IPS-15b (cell line): ENCODE measurements around the gene PSEN1.

Source experiments
- H3K27me3 ChIP-seq: one replicate; pipeline ENCODE4 v1.6.1; 2013; ENCODE audit warnings: low read length; ENCODE audit not compliant: control insufficient read depth, insufficient read depth
- H3K36me3 ChIP-seq: one replicate; pipeline ENCODE4 v1.6.1; 2013; ENCODE audit warnings: low read length; ENCODE audit not compliant: control insufficient read depth, insufficient read depth
- H3K4me1 ChIP-seq: one replicate; pipeline ENCODE4 v1.6.1; 2013; ENCODE audit warnings: mild to moderate bottlenecking, low read length; ENCODE audit not compliant: control insufficient read depth, insufficient read depth
- H3K4me3 ChIP-seq: one replicate; pipeline ENCODE4 v1.5.1; 2013; ENCODE audit warnings: low read depth, low read length
- H3K9ac ChIP-seq: one replicate; pipeline ENCODE4 v1.6.1; 2013; ENCODE audit warnings: low read depth, mild to moderate bottlenecking, low read length
- H3K9me3 ChIP-seq: one replicate; pipeline ENCODE4 v1.6.1; 2013; ENCODE audit warnings: mild to moderate bottlenecking, low read length; ENCODE audit not compliant: control insufficient read depth, insufficient read depth

Gene PSEN1

GRCh38 chr14:73133795-73134194 is 2.5 kb upstream of the PSEN1 start:
- no peak overlapping the region for H3K4me3 ChIP-seq
- no peak overlapping the region for H3K9ac ChIP-seq
- no peaks in the 10 kb centered on the region for H3K27me3 ChIP-seq
- no peaks in the 10 kb centered on the region for H3K9me3 ChIP-seq
- no peaks in the 10 kb centered on the region for H3K4me1 ChIP-seq
- H3K36me3 ChIP-seq, result no peaks in the 10 kb centered on the region

GRCh38 chr14:73136085-73136386 is 271 bp upstream of the PSEN1 start:
- H3K9ac ChIP-seq, result no peak overlapping the region
- H3K4me1 ChIP-seq, result no peaks in the 10 kb centered on the region
- H3K36me3 ChIP-seq, result no peaks in the 10 kb centered on the region
- H3K9me3 ChIP-seq, result no peaks in the 10 kb centered on the region
- peak overlapping the region; percentile 80 for H3K4me3 ChIP-seq
- H3K27me3 ChIP-seq, result no peaks in the 10 kb centered on the region

- H3K4me1 ChIP-seq, result peaks cover 3% of the 10 kb centered on the region
- no peaks in the 10 kb centered on the region for H3K27me3 ChIP-seq
- H3K36me3 ChIP-seq, result no peaks in the 10 kb centered on the region
- H3K9ac ChIP-seq, result no peak overlapping the region
- H3K4me3 ChIP-seq, result no peak overlapping the region
- H3K9me3 ChIP-seq, result no peaks in the 10 kb centered on the region
Measured at GRCh38 chr14:73140811-73141323, 4.6 kb downstream of the PSEN1 start.

GRCh38 chr14:73142216-73142615 is 5.9 kb downstream of the PSEN1 start:
- Histone ChIP-seq H3K36me3 (no peaks in the 10 kb centered on the region), H3K4me3 (no peak overlapping the region), H3K4me1 (peaks cover 3% of the 10 kb centered on the region), H3K9me3 (no peaks in the 10 kb centered on the region), H3K9ac (no peak overlapping the region), H3K27me3 (no peaks in the 10 kb centered on the region)

- H3K27me3 ChIP-seq, result no peaks in the 10 kb centered on the region
- no peaks in the 10 kb centered on the region for H3K9me3 ChIP-seq
- no peak overlapping the region for H3K9ac ChIP-seq
- H3K36me3 ChIP-seq, result peaks cover 2% of the 10 kb centered on the region
- no peak overlapping the region for H3K4me3 ChIP-seq
- peaks cover 3% of the 10 kb centered on the region for H3K4me1 ChIP-seq
Measured at GRCh38 chr14:73143003-73143402, 6.7 kb downstream of the PSEN1 start.

- Histone ChIP-seq H3K4me3 (no peak overlapping the region), H3K9me3 (no peaks in the 10 kb centered on the region), H3K36me3 (peaks cover 2% of the 10 kb centered on the region), H3K27me3 (no peaks in the 10 kb centered on the region), H3K9ac (no peak overlapping the region), H3K4me1 (peaks cover 3% of the 10 kb centered on the region)
Measured at GRCh38 chr14:73143617-73144016, 7.3 kb downstream of the PSEN1 start.

GRCh38 chr14:73145371-73145770 is 9.1 kb downstream of the PSEN1 start:
- peaks cover 3% of the 10 kb centered on the region for H3K4me1 ChIP-seq
- H3K36me3 ChIP-seq, result peaks cover 2% of the 10 kb centered on the region
- H3K27me3 ChIP-seq, result no peaks in the 10 kb centered on the region
- no peak overlapping the region for H3K9ac ChIP-seq
- no peaks in the 10 kb centered on the region for H3K9me3 ChIP-seq
- H3K4me3 ChIP-seq, result no peak overlapping the region

- Histone ChIP-seq H3K27me3 (no peaks in the 10 kb centered on the region), H3K4me3 (no peak overlapping the region), H3K4me1 (peaks cover 3% of the 10 kb centered on the region), H3K9me3 (no peaks in the 10 kb centered on the region), H3K9ac (no peak overlapping the region), H3K36me3 (peaks cover 2% of the 10 kb centered on the region)
Measured at GRCh38 chr14:73146111-73146510, 9.8 kb downstream of the PSEN1 start.

- Histone ChIP-seq H3K36me3 (peaks cover 2% of the 10 kb centered on the region), H3K27me3 (no peaks in the 10 kb centered on the region), H3K9me3 (no peaks in the 10 kb centered on the region), H3K9ac (no peak overlapping the region), H3K4me1 (no peaks in the 10 kb centered on the region), H3K4me3 (no peak overlapping the region)
Measured at GRCh38 chr14:73149753-73150152, 13.4 kb downstream of the PSEN1 start.

- Histone ChIP-seq H3K9me3 (no peaks in the 10 kb centered on the region), H3K4me1 (no peaks in the 10 kb centered on the region), H3K4me3 (no peak overlapping the region), H3K9ac (no peak overlapping the region), H3K27me3 (no peaks in the 10 kb centered on the region), H3K36me3 (peaks cover 7% of the 10 kb centered on the region)
Measured at GRCh38 chr14:73153272-73153671, 17.0 kb downstream of the PSEN1 start.

GRCh38 chr14:73162251-73162650 is 25.9 kb downstream of the PSEN1 start:
- no peak overlapping the region for H3K4me3 ChIP-seq
- no peak overlapping the region for H3K9ac ChIP-seq
- H3K9me3 ChIP-seq, result no peaks in the 10 kb centered on the region
- H3K36me3 ChIP-seq, result peaks cover 7% of the 10 kb centered on the region
- no peaks in the 10 kb centered on the region for H3K4me1 ChIP-seq
- no peaks in the 10 kb centered on the region for H3K27me3 ChIP-seq

- Histone ChIP-seq H3K4me3 (no peak overlapping the region), H3K9ac (no peak overlapping the region), H3K36me3 (peaks cover 12% of the 10 kb centered on the region), H3K9me3 (no peaks in the 10 kb centered on the region), H3K27me3 (no peaks in the 10 kb centered on the region), H3K4me1 (peaks cover 12% of the 10 kb centered on the region)
Measured at GRCh38 chr14:73166399-73166798, 30.1 kb downstream of the PSEN1 start.

GRCh38 chr14:73167727-73168126 is 31.4 kb downstream of the PSEN1 start:
- no peak overlapping the region for H3K9ac ChIP-seq
- H3K4me3 ChIP-seq, result no peak overlapping the region
- H3K4me1 ChIP-seq, result peaks cover 12% of the 10 kb centered on the region
- H3K27me3 ChIP-seq, result no peaks in the 10 kb centered on the region
- peaks cover 12% of the 10 kb centered on the region for H3K36me3 ChIP-seq
- no peaks in the 10 kb centered on the region for H3K9me3 ChIP-seq
